Activated naive CD4-positive, alpha-beta T cell treated with anti-CD3 and anti-CD28 coated beads, Interleukin-2, amount 50 U/mL, for 72 hours (primary cell): ENCODE measurements around the gene KCNJ9. TPM values are rescaled to one million over a fixed set of nuclear protein-coding genes. Genes with fewer than 3 reads are reported as not detected.
"Not testable (repeated sequence)": the region's sequence is repeated elsewhere in the genome, so short reads cannot be mapped to it uniquely, and the experiment has no call there.

Experiments used
- ATAC-seq, 2 donors: fragments of 150-1000 bp; cut with Tn5 transposase; 2 replicates each; pipeline ENCODE4 v1.10.0; 2021; ENCODE audit warnings: mild to moderate bottlenecking in 2 of 2, moderate library complexity in 2 of 2
- DNase-seq, 2 donors: peaks; one replicate each; pipeline ENCODE4 v3.0.0; 2021 to 2022; ENCODE audit warnings: low spot score in 2 of 2
- H3K27ac Mint-ChIP-seq, 2 donors: one replicate each; pipeline ENCODE4 v1.8.0; 2022; ENCODE audit warnings: mild to moderate bottlenecking in 2 of 2, mixed read lengths in 2 of 2
- H3K36me3 Mint-ChIP-seq, 2 donors: one replicate each; pipeline ENCODE4 v1.8.0; 2022; ENCODE audit warnings: mixed read lengths in 2 of 2
- H3K9me3 Mint-ChIP-seq, 2 donors: one replicate each; pipeline ENCODE4 v1.8.0; 2022; ENCODE audit warnings: mixed read lengths in 2 of 2
- total RNA-seq, 2 donors: library from RNA; stranded (reverse); gene quantifications; one replicate each; pipeline ENCODE4 v1.2.3, GENCODE V29; 2022

KCNJ9 gene
- total RNA-seq, 2 donors from 2014 or later: 0.06 TPM; not detected in 1

DNA sequence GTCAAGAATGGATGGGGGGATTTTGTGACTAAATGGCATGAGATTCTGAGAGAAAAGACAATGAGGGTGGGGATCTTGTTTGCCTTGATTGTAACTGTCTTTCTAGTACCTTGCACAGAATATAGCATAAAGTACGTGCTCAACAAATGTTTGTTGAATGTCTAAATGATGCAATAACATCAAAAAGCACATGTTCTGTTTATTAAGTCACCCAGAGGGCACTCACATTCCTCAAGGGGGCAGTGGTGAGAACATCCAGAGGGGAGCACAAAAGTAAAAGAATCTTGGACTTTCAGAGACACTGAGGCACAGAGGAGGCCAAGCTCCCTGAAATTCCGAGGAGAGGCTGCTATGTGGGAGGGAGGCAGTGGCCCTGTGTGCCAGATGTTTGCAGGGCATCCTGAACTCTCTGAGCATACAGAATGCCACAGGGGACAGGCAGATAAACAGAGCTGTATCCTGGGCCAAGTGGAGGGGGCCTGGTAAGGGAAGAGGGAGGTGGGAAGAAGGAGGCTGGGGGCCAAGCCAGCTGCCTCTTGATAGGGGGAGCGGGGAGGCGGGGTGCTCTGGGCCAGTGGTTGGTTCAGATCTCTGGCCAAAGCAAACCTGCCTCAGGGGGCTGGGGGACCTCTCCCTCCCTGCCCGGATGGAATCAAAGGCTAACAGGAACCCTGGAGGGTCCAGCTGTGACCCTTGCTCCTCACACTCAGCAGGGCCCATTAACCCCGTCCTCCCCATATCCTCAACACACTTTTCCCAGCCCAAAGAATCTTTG lies 27.7 kb downstream of the KCNJ9 start:
- ATAC-seq (peak in 1 of 2 donors; percentile 57), DNase-seq (peak in 1 of 2 donors; percentile 48)
- Mint-ChIP-seq H3K9me3 (no peaks in the 10 kb centered on the region), H3K27ac (peak overlapping the region in 1 of 2 donors; percentile 24), H3K36me3 (no peaks in the 10 kb centered on the region)

DNA sequence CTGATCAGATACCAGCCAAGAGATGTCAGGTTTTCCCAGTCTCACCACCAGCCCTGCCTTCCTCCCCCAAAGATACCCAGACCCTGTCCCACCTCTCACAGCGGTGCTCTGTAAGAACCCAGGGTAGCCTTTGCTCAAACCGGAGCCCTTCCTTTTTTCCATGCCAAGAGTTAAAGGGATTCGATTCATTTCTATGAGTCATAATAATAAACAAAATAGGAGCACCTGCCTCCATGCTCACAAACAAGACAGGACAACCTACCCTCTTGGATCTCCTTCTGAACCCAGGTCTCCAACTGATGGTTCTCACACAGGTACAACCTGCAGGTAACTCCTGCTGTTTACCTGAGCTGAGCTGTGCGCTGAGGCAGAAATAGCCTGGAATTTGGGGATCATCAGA lies 28.3 kb downstream of the KCNJ9 start:
- DNase-seq (no peak), ATAC-seq (no peak)
- Mint-ChIP-seq H3K9me3 (no peaks in the 10 kb centered on the region), H3K36me3 (no peaks in the 10 kb centered on the region), H3K27ac (no peak overlapping the region)

DNA sequence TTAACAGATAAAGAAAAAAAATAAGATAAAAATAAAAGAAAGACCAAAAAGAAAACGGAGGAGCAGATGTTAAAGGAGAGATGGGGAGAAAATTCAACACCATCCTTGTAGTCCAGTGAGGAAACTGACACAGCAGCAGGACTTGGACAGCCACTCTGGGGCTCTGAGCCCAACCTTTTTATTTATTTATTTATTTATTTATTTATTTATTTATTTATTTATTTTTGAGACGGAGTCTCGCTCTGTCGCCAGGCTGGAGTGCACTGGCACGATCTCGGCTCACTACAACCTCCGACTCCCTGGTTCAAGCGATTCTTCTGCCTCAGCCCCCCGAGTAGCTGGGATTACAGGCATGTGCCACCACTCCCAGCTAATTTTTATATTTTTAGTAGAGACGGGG lies 30.1 kb downstream of the KCNJ9 start:
- ATAC-seq, H3K36me3 Mint-ChIP-seq, H3K27ac Mint-ChIP-seq, H3K9me3 Mint-ChIP-seq, DNase-seq: not testable (repeated sequence)

DNA sequence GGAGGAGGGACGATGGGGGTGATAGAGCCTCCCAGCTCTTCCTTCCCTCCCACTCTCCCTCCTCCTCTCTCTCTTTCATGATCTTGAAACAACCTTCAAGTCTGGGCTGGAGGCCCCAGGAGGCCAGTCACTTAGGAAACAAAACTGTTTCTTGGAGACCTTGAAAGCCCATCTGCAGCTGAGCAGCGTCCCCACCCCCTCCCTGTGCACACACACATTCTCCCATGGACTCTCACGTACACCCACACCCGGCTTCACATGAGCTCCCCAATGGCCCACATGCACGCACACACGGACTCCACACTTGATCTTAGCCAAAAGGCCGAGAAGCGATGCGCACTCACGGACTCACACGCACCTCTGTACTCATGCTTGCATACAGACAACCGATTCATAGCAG lies 31.0 kb downstream of the KCNJ9 start:
- DNase-seq (no peak), ATAC-seq (no peak)
- Mint-ChIP-seq H3K27ac (no peak overlapping the region), H3K36me3 (no peaks in the 10 kb centered on the region), H3K9me3 (no peaks in the 10 kb centered on the region)

DNA sequence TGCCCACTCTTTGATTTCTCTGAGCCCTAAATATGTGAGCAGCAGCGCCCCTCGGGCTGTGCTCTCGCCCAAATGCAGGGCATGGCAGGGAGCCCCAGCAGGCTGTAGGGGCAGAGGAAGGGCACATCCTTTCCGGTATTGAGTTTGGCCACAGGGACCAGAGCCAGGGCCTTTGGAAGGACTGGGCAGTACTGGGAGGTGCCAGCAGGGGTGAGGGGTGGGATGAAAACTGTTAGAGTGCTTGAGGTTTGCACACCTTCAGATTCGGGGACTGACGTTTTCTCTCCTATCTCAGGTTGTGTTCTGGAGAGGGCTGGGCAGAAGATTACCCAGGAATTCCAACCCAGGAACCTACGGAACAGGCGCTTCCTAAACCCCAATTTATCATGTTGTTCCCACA lies 32.1 kb downstream of the KCNJ9 start:
- Mint-ChIP-seq H3K9me3 (no peaks in the 10 kb centered on the region), H3K36me3 (no peaks in the 10 kb centered on the region), H3K27ac (no peak overlapping the region)
- DNase-seq: no peak
- ATAC-seq: no peak

DNA sequence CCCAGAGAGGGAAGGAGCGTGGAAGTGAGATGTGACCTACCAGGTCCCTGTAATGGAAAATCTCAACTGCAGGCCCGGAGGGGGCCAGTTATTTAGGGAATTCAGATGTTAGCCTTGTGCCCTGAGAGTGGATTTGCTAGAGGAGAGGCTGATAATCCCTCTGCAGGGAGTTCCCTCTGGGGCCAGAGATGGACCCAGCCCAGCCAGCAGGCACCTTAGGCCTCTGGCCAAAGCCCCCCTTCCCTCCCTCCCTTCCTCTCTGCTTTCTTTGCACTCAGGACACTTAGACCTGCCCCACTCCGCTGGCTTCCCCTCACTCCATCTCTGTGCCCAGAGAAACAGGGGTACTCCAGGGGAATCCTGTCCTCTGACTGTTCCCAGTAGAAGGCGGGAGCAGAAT lies 32.7 kb downstream of the KCNJ9 start:
- Mint-ChIP-seq H3K27ac (peak overlapping the region in 1 of 2 donors; percentile 25), H3K36me3 (no peaks in the 10 kb centered on the region), H3K9me3 (no peaks in the 10 kb centered on the region)
- no peak for ATAC-seq
- no peak for DNase-seq

DNA sequence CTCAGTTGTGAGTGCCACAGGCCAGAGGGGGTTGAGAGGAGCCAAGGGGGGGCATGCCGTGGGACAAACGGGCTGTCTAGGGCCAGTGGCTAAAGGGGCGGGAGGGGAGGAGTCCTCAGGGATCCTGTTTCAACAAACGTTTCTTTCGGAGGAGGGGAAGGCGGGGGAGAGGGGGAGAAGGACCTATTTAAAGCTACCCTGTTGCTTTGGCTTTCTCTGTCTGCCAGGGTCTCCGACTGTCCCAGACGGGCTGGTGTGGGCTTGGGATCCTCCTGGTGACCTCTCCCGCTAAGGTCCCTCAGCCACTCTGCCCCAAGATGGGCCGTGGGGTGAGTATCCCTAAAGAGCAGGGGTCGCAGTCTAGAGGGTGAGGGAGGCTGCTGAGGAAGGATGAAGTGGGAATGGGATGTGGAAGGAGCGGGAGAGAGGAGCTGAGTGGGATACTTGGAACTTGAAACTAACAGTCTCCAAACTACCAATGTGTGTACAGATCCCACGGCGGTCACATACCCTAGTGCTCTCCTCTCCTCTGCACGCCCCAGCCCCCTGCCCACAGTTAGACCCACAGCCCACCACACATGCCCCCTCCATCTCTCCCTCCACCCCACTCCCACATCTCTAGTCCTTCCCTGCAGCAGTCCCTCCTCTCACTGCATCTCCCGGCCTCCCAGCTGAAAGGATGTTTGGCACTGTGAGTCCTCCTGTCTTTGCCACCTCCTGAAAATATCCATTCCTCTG lies 34.4 kb downstream of the KCNJ9 start, which contains the start of gene ATP1A2:
ATP1A2 (plus strand) TSS at position 215 of the 738 bp plus-strand sequence; CDS start at position 318, 103 bp downstream.
- Mint-ChIP-seq H3K36me3 (no peaks in the 10 kb centered on the region), H3K9me3 (no peaks in the 10 kb centered on the region), H3K27ac (peak within 1 kb of the TSS in 1 of 2 donors; percentile 25)
- ATAC-seq (no peak), DNase-seq (no peak)

DNA sequence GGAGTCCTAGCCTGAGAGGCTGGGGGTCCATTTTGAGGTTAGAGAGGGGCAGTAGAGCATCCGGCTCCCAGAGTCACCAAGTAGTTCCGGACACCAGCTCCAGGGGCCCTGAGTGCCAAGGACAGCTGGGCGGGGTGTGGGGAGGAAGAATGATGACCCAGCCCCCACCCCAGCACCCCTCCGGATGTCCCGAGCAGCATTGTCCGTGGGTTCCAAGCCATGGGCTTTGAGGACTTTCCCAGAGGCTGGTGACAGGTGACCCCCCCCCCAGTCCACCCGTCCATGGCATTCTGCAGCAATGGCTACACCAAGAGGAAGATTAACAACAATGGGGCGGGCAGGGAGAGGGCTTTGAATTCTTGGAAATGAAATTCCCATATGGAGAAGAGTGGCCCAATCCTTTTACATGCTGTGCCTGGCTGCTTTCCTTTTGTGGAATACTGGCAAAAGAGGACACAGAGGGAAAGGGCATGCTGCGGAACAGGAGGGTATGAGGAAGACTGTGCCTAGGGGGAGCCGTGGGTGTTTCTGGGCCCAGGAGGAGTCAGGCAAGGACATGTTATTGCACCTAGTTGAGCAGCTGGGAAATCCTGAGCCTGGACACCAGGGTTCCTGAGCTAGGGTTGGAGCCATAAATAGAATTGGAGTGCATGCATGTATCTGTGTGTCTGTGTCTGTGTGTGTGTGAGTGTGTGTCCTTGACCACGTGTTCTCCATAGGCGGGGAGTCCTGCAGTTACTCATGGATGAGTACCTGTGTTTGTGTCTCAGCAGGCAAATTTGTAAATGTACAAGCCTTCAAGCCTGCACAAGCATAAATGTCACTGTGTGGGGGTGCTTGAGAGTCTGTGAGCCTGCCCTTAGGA lies 35.2 kb downstream of the KCNJ9 start:
- Mint-ChIP-seq H3K27ac (no peak overlapping the region), H3K36me3 (no peaks in the 10 kb centered on the region), H3K9me3 (no peaks in the 10 kb centered on the region)
- ATAC-seq: no peak
- DNase-seq: no peak

DNA sequence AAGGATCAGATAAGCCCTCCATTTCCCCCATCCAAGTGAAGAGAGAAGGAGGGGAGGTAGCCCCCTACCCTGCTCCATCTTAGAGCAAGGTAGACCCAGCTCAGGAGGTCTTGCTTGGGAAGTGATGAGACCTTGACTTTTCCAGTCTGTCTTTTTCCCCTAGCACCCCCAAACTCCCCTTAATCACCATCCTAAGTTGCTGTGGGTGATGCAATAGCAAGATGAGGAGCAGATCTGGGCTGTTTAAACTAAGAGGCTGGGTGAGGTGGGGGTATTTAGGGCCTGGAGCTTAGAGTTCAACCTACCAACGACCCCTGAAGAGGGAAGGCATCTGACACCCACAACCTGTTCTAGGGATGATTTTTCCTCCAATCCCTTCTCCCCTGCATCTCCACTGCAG lies 36.0 kb downstream of the KCNJ9 start:
- Mint-ChIP-seq H3K36me3 (no peaks in the 10 kb centered on the region), H3K9me3 (no peaks in the 10 kb centered on the region), H3K27ac (no peak overlapping the region)
- ATAC-seq (no peak), DNase-seq (no peak)

DNA sequence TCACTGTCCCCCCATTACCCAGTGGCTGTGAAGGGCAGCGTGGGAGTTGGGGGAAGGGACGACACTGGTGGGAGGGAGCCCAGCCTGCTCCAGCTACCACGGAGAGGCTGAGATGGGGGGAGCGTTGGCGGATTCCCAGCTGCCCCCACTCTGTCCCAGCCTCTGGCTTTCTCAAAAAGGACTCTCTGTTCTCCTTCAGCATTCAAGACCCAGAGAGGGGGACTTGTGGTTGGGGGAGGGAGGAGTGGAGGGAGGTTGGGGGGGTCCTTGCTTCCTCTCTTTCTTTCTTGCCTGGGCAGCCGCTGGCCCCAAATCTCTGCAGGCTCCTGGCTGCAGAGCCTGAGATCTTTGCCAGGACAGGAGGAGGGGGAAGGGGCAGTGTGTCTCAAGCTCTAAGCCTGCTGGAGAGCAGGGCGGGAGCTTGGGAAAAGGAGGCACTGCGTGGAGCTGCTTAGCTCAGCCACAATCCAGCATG lies 36.4 kb downstream of the KCNJ9 start:
- H3K27ac Mint-ChIP-seq: no peak overlapping the region
- no peaks in the 10 kb centered on the region for H3K36me3 Mint-ChIP-seq
- DNase-seq (no peak), ATAC-seq (no peak)
- no peaks in the 10 kb centered on the region for H3K9me3 Mint-ChIP-seq

DNA sequence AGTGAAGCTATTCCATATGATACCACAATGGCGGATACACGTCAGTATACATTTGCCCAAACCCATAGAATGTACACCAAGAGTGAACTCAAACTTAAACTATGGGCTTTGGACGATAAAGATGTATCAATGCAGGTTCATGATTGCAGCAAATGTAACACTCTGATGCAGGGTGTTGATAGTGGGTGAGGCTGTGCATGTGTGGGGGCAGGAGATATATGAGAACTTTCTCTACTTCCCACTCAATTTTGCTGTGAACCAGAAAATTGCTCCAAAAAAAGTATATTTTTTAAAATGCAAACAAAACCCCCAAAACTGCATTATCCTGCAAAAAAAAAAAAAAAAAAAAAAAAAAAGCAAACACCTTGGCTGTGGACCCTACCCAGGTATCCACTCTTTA lies 37.6 kb downstream of the KCNJ9 start:
- DNase-seq: no peak

DNA sequence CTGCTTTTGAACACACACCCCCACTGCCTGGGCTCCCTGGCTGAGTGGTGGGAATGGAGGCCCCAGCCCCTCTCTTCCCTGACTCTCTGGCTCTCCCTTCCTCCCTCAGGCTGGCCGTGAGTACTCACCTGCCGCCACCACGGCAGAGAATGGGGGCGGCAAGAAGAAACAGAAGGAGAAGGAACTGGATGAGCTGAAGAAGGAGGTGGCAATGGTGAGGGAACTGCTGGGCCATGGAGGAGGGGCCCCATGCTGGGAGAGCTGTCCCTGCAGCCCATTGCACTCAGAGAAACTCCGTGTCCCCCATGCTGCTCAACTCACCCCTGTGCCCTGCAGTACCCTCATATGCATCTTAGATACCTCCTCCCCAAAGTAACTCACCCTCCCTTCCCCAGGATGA lies 39.5 kb downstream of the KCNJ9 start:
- no peaks in the 10 kb centered on the region for H3K36me3 Mint-ChIP-seq
- H3K27ac Mint-ChIP-seq: no peak overlapping the region
- no peak for DNase-seq
- no peak for ATAC-seq
- no peaks in the 10 kb centered on the region for H3K9me3 Mint-ChIP-seq

More for the DNA sequence above, 37.6 kb downstream of the KCNJ9 start:
- ATAC-seq: no peak
- Mint-ChIP-seq H3K9me3 (no peaks in the 10 kb centered on the region), H3K27ac (no peak overlapping the region), H3K36me3 (no peaks in the 10 kb centered on the region)

DNA sequence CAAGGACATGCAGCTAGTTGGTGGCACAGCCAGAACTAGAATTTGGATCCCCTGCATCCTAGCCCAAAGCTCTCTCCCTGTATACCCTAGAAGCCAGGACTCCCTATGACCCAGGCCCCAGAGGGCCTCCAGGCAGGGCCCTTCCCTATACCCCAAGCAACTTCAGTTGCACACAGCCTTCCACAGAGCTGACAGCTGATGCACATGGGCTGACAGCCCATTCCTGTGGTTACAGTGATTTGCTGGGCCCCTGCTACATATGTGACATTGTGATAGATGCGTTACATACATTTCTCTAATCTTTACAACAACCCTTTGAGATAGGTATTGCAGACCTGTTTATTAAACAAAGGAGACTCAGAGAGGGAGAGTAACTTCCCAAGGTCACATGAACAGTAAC lies 40.0 kb downstream of the KCNJ9 start:
- DNase-seq (no peak), ATAC-seq (no peak)
- Mint-ChIP-seq H3K36me3 (no peaks in the 10 kb centered on the region), H3K27ac (no peak overlapping the region), H3K9me3 (no peaks in the 10 kb centered on the region)

DNA sequence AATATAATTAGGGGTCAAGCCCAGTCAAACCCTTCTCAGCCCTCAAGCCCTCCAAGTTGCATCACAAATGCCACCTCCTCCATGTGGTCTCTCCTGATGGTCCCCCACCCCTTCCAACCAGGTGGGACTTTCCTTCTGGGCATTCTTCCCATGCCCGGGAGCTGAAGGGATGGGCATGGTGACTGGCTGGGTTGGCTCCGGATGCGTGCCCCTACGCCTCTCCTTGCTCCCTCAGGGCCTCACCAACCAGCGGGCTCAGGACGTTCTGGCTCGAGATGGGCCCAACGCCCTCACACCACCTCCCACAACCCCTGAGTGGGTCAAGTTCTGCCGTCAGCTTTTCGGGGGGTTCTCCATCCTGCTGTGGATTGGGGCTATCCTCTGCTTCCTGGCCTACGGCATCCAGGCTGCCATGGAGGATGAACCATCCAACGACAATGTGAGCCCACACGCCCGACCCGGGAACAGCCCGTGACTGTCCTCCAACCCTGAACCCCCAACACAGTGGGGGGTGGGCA lies 41.7 kb downstream of the KCNJ9 start:
- Mint-ChIP-seq H3K36me3 (no peaks in the 10 kb centered on the region), H3K9me3 (no peaks in the 10 kb centered on the region), H3K27ac (no peak overlapping the region)
- ATAC-seq (no peak), DNase-seq (no peak)

DNA sequence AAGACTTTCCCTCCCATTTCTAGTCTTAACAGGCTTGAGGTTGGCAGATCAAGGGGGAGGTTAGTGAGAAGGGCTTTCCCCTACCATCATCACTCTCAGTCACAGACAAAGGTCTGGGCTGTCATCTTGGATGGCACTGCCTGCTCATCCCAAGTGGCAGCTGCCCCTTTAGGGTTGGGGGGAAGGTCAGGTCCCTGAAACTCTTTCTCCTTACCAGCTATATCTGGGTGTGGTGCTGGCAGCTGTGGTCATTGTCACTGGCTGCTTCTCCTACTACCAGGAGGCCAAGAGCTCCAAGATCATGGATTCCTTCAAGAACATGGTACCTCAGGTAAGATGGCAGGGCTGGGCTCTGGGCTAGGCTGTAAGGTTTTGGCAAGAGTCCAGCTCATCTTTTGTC lies 42.4 kb downstream of the KCNJ9 start:
- H3K9me3 Mint-ChIP-seq: no peaks in the 10 kb centered on the region
- ATAC-seq (no peak), DNase-seq (no peak)
- H3K36me3 Mint-ChIP-seq: no peaks in the 10 kb centered on the region
- H3K27ac Mint-ChIP-seq: peak overlapping the region in 1 of 2 donors; percentile 15

DNA sequence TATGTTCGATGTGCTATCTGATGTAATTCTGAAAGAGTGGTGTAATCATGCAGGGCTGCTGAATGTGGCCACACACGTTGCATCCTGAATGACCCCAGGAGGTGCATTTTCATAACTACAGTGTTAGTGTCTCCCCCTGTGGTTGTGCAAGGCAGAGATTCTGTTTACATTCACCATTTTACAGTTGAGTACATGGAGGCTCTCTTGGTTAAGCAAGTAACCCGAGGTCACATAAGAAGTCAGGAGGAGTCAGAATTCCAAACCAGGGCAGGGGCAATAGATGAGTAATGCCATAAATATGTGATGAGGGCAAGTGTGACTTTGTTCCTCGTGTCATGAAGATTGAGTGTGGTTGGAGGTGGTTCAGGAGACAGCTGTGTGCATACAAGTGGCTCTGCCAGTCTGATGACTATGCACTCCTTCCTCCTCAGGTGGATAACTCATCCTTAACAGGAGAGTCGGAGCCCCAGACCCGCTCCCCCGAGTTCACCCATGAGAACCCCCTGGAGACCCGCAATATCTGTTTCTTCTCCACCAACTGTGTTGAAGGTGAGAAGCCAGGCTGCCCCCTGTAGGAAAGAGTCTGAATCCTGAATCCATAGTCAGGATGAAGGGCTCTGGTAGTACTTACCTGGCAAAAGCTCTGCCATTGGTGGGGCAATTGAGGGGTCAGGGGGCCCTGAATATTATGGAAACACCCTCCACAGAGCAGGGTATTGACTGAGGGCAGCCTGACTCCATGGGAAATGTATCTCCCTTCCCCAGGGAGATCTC lies 43.6 kb downstream of the KCNJ9 start:
- ATAC-seq (no peak), DNase-seq (no peak)
- no peaks in the 10 kb centered on the region for H3K9me3 Mint-ChIP-seq

More for the DNA sequence above, 43.6 kb downstream of the KCNJ9 start:
- no peak overlapping the region for H3K27ac Mint-ChIP-seq
- no peaks in the 10 kb centered on the region for H3K36me3 Mint-ChIP-seq
